Measurements from ENCODE around the gene RAB11FIP3. TPM values are rescaled to one million over a fixed set of nuclear protein-coding genes. Genes with fewer than 3 reads are reported as not detected.
"Not testable (repeated sequence)": the region's sequence is repeated elsewhere in the genome, so short reads cannot be mapped to it uniquely, and the experiment has no call there.

RAB11FIP3 gene
- total RNA-seq, 1 donor from 2014 or later: 10.5 TPM

DNA sequence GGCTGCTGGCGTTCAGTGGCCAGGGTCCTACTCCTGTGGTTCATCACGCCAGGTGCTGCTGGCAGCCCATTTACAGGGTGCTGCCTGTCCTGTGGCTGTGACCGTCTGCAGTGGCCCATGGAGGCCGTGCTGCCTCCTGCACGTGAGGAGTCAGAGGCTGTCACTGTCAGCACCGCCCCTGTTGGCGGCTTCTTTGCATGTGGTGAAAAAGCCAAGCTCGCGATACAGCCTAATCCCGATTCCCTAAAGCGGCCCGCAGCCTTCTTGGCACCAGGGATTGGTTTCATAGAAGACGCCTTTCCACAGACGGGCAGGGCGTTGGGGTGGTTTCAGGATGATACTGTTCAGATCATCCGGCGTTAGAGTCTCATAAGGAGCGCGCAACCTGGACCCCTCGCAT, 35.3 kb downstream of the RAB11FIP3 start:
- H3K36me3 ChIP-seq (ENCODE audit: control insufficient read depth, insufficient read depth, low read length): peaks cover 7% of the 10 kb centered on the region
- TF ChIP-seq, protein P1, sequence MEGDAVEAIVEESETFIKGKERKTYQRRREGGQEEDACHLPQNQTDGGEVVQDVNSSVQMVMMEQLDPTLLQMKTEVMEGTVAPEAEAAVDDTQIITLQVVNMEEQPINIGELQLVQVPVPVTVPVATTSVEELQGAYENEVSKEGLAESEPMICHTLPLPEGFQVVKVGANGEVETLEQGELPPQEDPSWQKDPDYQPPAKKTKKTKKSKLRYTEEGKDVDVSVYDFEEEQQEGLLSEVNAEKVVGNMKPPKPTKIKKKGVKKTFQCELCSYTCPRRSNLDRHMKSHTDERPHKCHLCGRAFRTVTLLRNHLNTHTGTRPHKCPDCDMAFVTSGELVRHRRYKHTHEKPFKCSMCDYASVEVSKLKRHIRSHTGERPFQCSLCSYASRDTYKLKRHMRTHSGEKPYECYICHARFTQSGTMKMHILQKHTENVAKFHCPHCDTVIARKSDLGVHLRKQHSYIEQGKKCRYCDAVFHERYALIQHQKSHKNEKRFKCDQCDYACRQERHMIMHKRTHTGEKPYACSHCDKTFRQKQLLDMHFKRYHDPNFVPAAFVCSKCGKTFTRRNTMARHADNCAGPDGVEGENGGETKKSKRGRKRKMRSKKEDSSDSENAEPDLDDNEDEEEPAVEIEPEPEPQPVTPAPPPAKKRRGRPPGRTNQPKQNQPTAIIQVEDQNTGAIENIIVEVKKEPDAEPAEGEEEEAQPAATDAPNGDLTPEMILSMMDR (IDR thresholded peaks at IDR 0.05; ENCODE audit: insufficient read depth, low read length, severe bottlenecking): no peak
- H3K4me3 ChIP-seq (ENCODE audit: low read depth, low read length): no peak overlapping the region
- H3K27me3 ChIP-seq (ENCODE audit: control insufficient read depth, insufficient read depth, low read length): no peaks in the 10 kb centered on the region
- FAIRE-seq (no peak), DNase-seq (ENCODE audit: low read depth) (no peak)

- Histone ChIP-seq H3K4me3 (ENCODE audit: low read depth, low read length) (no peak overlapping the region), H3K27me3 (ENCODE audit: control insufficient read depth, insufficient read depth, low read length) (no peaks in the 10 kb centered on the region), H3K36me3 (ENCODE audit: control insufficient read depth, insufficient read depth, low read length) (peaks cover 7% of the 10 kb centered on the region)
- TF ChIP-seq, protein P1 (IDR thresholded peaks at IDR 0.05; ENCODE audit: insufficient read depth, low read length, severe bottlenecking): no peak
- FAIRE-seq (no peak), DNase-seq (ENCODE audit: low read depth) (no peak)
Measured at GRCh38 chr16:463071-463470, 37.6 kb downstream of the RAB11FIP3 start.

DNA sequence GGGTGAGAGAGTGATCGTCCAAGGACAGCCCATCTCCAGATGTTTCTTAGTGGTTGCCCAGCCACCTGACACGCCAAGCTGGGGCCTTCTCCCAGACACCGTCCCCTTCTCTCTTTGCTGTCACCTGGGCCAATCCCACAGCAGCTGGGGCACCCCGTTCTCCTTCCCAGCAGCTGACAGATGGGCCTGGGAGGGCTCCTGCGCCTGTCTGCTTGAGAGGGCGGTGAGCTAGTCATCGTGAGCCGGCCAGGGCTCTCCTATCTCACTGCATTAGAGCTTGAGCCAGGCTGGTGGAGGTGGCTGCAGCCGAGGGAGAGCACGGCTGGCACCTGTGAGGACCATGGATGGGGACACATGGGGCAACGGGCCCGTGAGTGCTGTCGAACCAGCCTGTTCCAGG, 41.2 kb downstream of the RAB11FIP3 start:
- Histone ChIP-seq H3K36me3 (ENCODE audit: control insufficient read depth, insufficient read depth, low read length) (peaks cover 6% of the 10 kb centered on the region), H3K27me3 (ENCODE audit: control insufficient read depth, insufficient read depth, low read length) (no peaks in the 10 kb centered on the region), H3K4me3 (ENCODE audit: low read depth, low read length) (no peak overlapping the region)
- TF ChIP-seq, protein P1 (IDR thresholded peaks at IDR 0.05; ENCODE audit: insufficient read depth, low read length, severe bottlenecking): no peak
- FAIRE-seq (no peak), DNase-seq (ENCODE audit: low read depth) (no peak)

GRCh38 chr16:467249-467871, 41.9 kb downstream of the RAB11FIP3 start:
- not testable (repeated sequence) for H3K4me3 ChIP-seq (ENCODE audit: low read depth, low read length); H3K27me3 ChIP-seq (ENCODE audit: control insufficient read depth, insufficient read depth, low read length); H3K36me3 ChIP-seq (ENCODE audit: control insufficient read depth, insufficient read depth, low read length); DNase-seq (ENCODE audit: low read depth); FAIRE-seq

- DNase-seq (ENCODE audit: low read depth) (no peak), FAIRE-seq (peak; percentile 52)
- H3K4me3 ChIP-seq (ENCODE audit: low read depth, low read length): no peak overlapping the region
- no peaks in the 10 kb centered on the region for H3K36me3 ChIP-seq (ENCODE audit: control insufficient read depth, insufficient read depth, low read length)
- TF ChIP-seq, protein P1 (IDR thresholded peaks at IDR 0.05; ENCODE audit: insufficient read depth, low read length, severe bottlenecking): no peak
- no peaks in the 10 kb centered on the region for H3K27me3 ChIP-seq (ENCODE audit: control insufficient read depth, insufficient read depth, low read length)
Measured at GRCh38 chr16:468068-468821, 42.8 kb downstream of the RAB11FIP3 start.

- not testable (repeated sequence) for H3K36me3 ChIP-seq (ENCODE audit: control insufficient read depth, insufficient read depth, low read length); H3K4me3 ChIP-seq (ENCODE audit: low read depth, low read length); DNase-seq (ENCODE audit: low read depth); FAIRE-seq; H3K27me3 ChIP-seq (ENCODE audit: control insufficient read depth, insufficient read depth, low read length)
Measured at GRCh38 chr16:469459-469858, 44.0 kb downstream of the RAB11FIP3 start.
